Activated CD8-positive, alpha-beta T cell treated with anti-CD3 and anti-CD28 coated beads, Interleukin-2, amount 10 ng/mL, durations not matched to agents 7 days and 5 days (primary cell): ENCODE measurements around the gene TAF9B. TPM values are rescaled to one million over a fixed set of nuclear protein-coding genes. Genes with fewer than 3 reads are reported as not detected.
"Not testable (repeated sequence)": the region's sequence is repeated elsewhere in the genome, so short reads cannot be mapped to it uniquely, and the experiment has no call there.

Source experiments
- ATAC-seq: fragments of 150-1000 bp; cut with Tn5 transposase; one replicate; pipeline ENCODE4 v1.10.0; 2021; ENCODE audit warnings: moderate library complexity
- CTCF ChIA-PET: fragments of 350-600 bp; sonication (Branson Sonifier 250); formaldehyde crosslinking; loops from one replicate; lab custom pipeline; 2021; ENCODE audit warnings: antibody characterized with exemption; lab: Charles Lee
- POLR2A ChIA-PET: fragments of 350-600 bp; sonication (Branson Sonifier 250); formaldehyde crosslinking; loops from one replicate; lab custom pipeline; 2021; ENCODE audit warnings: antibody characterized with exemption; lab: Charles Lee
- DNase-seq: peaks from one replicate; pipeline ENCODE4 v3.0.0-alpha.2; 2020
- H3K27ac Mint-ChIP-seq: one replicate; pipeline ENCODE4 v1.8.0; 2021; ENCODE audit warnings: mild to moderate bottlenecking, mixed read lengths
- H3K27me3 Mint-ChIP-seq: one replicate; pipeline ENCODE4 v1.8.0; 2021; ENCODE audit warnings: low read depth, mixed read lengths
- H3K36me3 Mint-ChIP-seq: one replicate; pipeline ENCODE4 v1.8.0; 2021; ENCODE audit warnings: low read depth, mixed read lengths
- H3K4me1 Mint-ChIP-seq: one replicate; pipeline ENCODE4 v1.8.0; 2021; ENCODE audit warnings: low read depth, mixed read lengths
- H3K4me3 Mint-ChIP-seq: one replicate; pipeline ENCODE4 v1.8.0; 2021; ENCODE audit warnings: mild to moderate bottlenecking, mixed read lengths
- H3K9me3 Mint-ChIP-seq: one replicate; pipeline ENCODE4 v1.8.0; 2022; ENCODE audit warnings: mixed read lengths; ENCODE audit not compliant: insufficient read depth
- total RNA-seq, 2 experiments: library from RNA; stranded (reverse); gene quantifications; one replicate each; pipeline ENCODE4 v1.2.3, GENCODE V29; 2021

TAF9B gene
- total RNA-seq, 2 experiments from 2014 or later = 16.6 to 19.0 TPM

- H3K27me3 Mint-ChIP-seq, H3K4me1 Mint-ChIP-seq, H3K27ac Mint-ChIP-seq, H3K4me3 Mint-ChIP-seq, POLR2A ChIA-PET, ATAC-seq, H3K36me3 Mint-ChIP-seq, CTCF ChIA-PET, DNase-seq, H3K9me3 Mint-ChIP-seq: not testable (repeated sequence)
Measured at GRCh38 chrX:78081413-78081812, 58.0 kb downstream of the TAF9B start.

Other genes starting within 250 kb of the TAF9B start
- 10 to 100 TPM; 50.2 to 51.6 TPM for gene MAGT1, start 244.2 kb downstream of the TAF9B start, total RNA-seq
- 100 to 1,000 TPM; 329 to 334 TPM for gene COX7B, start 240.2 kb downstream of the TAF9B start, total RNA-seq
- 1 to 10 TPM; 8.6 to 8.8 TPM for gene ATP7A, start 229.0 kb downstream of the TAF9B start, total RNA-seq
- 1 to 10 TPM in 1 of 2 experiments, under 1 TPM in 1; 0.52 to 1.1 TPM for gene PGAM4, start 170.0 kb downstream of the TAF9B start, total RNA-seq
- 1,000 to 10,000 TPM; 1,137 to 1,152 TPM for gene PGK1, start 35.4 kb downstream of the TAF9B start, total RNA-seq
- 1 to 10 TPM; 2.8 to 3.3 TPM for gene CYSLTR1, start 188.0 kb upstream of the TAF9B start, total RNA-seq